Skeletal muscle satellite cell (primary cell): ENCODE measurements around the gene HES3.

Experiments used
- H3K27me3 ChIP-seq: 2 replicates; pipeline ENCODE4 v1.7.0; 2013; ENCODE audit warnings: low read length; ENCODE audit not compliant: control insufficient read depth, insufficient read depth
- H3K36me3 ChIP-seq: 2 replicates; pipeline ENCODE4 v1.7.0; 2013; ENCODE audit warnings: mild to moderate bottlenecking, control low read depth, low read length; ENCODE audit not compliant: insufficient read depth
- H3K4me1 ChIP-seq: 2 replicates; pipeline ENCODE4 v1.7.0; 2013; ENCODE audit warnings: low read length; ENCODE audit not compliant: control insufficient read depth, insufficient read depth
- H3K4me2 ChIP-seq: 2 replicates; pipeline ENCODE4 v1.7.0; 2013; ENCODE audit warnings: mild to moderate bottlenecking, low read length
- H3K4me3 ChIP-seq: 2 replicates; pipeline ENCODE4 v1.7.0; 2013; ENCODE audit warnings: low read length
- H3K9ac ChIP-seq: 2 replicates; pipeline ENCODE4 v1.7.0; 2013; ENCODE audit warnings: mild to moderate bottlenecking, low read depth, low read length, moderate library complexity
- H3K9me3 ChIP-seq: replicated peaks from 2 replicates; pipeline ENCODE4 v1.7.0; 2013; ENCODE audit warnings: mild to moderate bottlenecking, control low read depth, low read length

HES3 gene

GRCh38 chr1:6249739-6250689 is 6.0 kb downstream of the HES3 start:
- H3K4me2 ChIP-seq, result no peak overlapping the region
- peaks cover 12% of the 10 kb centered on the region for H3K4me1 ChIP-seq
- H3K27me3 ChIP-seq, result peaks cover 11% of the 10 kb centered on the region
- no peaks in the 10 kb centered on the region for H3K9me3 ChIP-seq
- no peaks in the 10 kb centered on the region for H3K36me3 ChIP-seq
- H3K9ac ChIP-seq, result no peak overlapping the region
- no peak overlapping the region for H3K4me3 ChIP-seq

- Histone ChIP-seq H3K4me1 (peaks cover 4% of the 10 kb centered on the region), H3K9me3 (no peaks in the 10 kb centered on the region), H3K36me3 (no peaks in the 10 kb centered on the region), H3K4me2 (no peak overlapping the region), H3K27me3 (peaks cover 8% of the 10 kb centered on the region), H3K4me3 (no peak overlapping the region), H3K9ac (no peak overlapping the region)
Measured at GRCh38 chr1:6251233-6251632, 7.3 kb downstream of the HES3 start.

DNA sequence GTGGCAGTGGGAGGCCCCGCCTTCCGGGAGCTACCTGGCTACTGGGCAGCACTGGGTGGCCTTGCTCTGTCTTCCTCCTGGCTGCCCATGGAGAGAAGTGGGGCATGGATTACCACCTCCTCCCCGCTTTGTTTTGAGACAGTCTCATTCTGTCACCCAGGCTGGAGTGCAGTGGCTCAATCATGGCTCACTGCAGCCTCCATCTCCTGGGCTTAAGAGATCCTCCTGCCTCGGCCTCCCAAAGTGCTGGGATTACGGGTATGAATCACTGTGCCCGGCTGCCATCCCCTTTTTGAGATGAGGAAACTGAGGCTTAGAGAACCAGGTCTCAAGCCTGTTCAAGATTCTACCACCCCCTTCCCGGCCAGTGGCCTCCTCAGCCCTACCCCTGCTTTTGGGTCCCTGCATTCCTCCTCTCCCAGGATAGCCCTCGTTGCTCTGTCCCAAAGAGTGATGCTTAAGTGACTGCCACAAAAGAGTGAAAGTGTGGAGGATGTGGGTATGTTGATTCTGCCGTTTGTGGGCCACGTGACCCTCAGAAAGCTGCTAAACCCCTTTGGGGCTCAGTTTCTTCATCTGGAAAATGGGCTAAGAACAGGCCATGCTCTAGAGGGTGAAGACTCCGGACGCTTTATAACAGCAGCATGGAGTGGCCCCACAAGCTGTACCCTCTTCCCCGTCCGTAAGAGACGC is 7.8 kb downstream of the HES3 start:
- H3K4me1 ChIP-seq, result peaks cover under 1% of the 10 kb centered on the region
- H3K4me2 ChIP-seq, result no peak overlapping the region
- H3K9ac ChIP-seq, result no peak overlapping the region
- H3K4me3 ChIP-seq, result no peak overlapping the region
- peaks cover 5% of the 10 kb centered on the region for H3K27me3 ChIP-seq
- no peaks in the 10 kb centered on the region for H3K36me3 ChIP-seq
- H3K9me3 ChIP-seq, result no peaks in the 10 kb centered on the region

GRCh38 chr1:6252374-6252710 is 8.4 kb downstream of the HES3 start:
- H3K4me2 ChIP-seq, result no peak overlapping the region
- H3K4me3 ChIP-seq, result no peak overlapping the region

GRCh38 chr1:6253380-6253779 is 9.4 kb downstream of the HES3 start:
- peaks cover 11% of the 10 kb centered on the region for H3K4me1 ChIP-seq

More at GRCh38 chr1:6252374-6252710, 8.4 kb downstream of the HES3 start:
- Histone ChIP-seq H3K4me1 (peaks cover 5% of the 10 kb centered on the region), H3K9me3 (no peaks in the 10 kb centered on the region), H3K9ac (no peak overlapping the region), H3K27me3 (peaks cover 5% of the 10 kb centered on the region), H3K36me3 (no peaks in the 10 kb centered on the region)

DNA sequence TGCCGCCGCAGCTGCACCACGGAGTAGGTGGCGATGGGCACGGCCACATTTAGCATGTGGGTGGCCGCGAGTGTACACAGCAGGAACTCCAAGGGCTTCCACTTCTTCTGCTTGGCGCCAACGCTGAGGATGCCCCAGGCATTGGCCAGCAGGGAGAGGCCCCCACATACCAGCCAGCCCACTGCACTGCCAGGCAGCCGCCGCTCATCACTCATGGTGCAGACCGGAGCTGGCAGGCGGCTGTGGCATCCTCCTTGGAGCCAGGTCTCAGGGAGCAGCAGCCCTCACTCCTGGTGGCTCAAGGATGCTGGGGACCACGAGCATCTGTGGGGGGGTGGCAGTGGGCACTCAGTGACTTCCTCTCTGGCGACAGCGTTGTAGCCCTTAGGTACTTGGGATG is 10.7 kb downstream of the HES3 start:
- Histone ChIP-seq H3K9ac (no peak overlapping the region), H3K4me1 (peaks cover 15% of the 10 kb centered on the region), H3K4me3 (no peak overlapping the region), H3K4me2 (no peak overlapping the region), H3K9me3 (no peaks in the 10 kb centered on the region), H3K36me3 (no peaks in the 10 kb centered on the region), H3K27me3 (peaks cover 5% of the 10 kb centered on the region)

More at GRCh38 chr1:6253380-6253779, 9.4 kb downstream of the HES3 start:
- Histone ChIP-seq H3K4me3 (no peak overlapping the region), H3K9ac (no peak overlapping the region), H3K27me3 (peaks cover 5% of the 10 kb centered on the region), H3K9me3 (no peaks in the 10 kb centered on the region), H3K4me2 (no peak overlapping the region), H3K36me3 (no peaks in the 10 kb centered on the region)

DNA sequence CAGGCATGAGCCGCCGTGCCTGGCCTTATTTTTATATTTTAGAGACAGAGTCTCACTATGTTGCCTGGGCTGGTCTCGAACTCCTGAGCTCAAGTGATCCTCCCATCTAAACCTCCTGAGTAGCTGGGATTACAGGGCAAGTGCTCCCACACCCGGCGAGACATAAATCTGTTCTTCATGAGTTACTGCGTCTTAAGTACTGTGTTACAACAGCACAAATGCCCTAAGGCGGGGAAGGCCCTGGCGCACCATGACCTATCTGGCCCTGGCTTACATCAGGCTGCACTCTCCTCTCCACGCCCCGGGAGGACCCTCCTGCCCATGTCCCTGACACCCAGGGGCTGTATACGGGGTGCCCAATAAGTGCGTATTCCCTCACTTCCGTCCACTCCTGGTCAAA is 12.7 kb downstream of the HES3 start:
- Histone ChIP-seq H3K4me3 (no peak overlapping the region), H3K36me3 (no peaks in the 10 kb centered on the region), H3K4me1 (peaks cover 23% of the 10 kb centered on the region), H3K9me3 (no peaks in the 10 kb centered on the region), H3K4me2 (no peak overlapping the region), H3K27me3 (no peaks in the 10 kb centered on the region), H3K9ac (no peak overlapping the region)

- no peaks in the 10 kb centered on the region for H3K36me3 ChIP-seq
- no peak overlapping the region for H3K9ac ChIP-seq
- H3K27me3 ChIP-seq, result no peaks in the 10 kb centered on the region
- H3K4me2 ChIP-seq, result peak overlapping the region; percentile 24
- H3K9me3 ChIP-seq, result no peaks in the 10 kb centered on the region
- peaks cover 32% of the 10 kb centered on the region for H3K4me1 ChIP-seq
- H3K4me3 ChIP-seq, result no peak overlapping the region
Measured at GRCh38 chr1:6257541-6258069, 13.6 kb downstream of the HES3 start.

DNA sequence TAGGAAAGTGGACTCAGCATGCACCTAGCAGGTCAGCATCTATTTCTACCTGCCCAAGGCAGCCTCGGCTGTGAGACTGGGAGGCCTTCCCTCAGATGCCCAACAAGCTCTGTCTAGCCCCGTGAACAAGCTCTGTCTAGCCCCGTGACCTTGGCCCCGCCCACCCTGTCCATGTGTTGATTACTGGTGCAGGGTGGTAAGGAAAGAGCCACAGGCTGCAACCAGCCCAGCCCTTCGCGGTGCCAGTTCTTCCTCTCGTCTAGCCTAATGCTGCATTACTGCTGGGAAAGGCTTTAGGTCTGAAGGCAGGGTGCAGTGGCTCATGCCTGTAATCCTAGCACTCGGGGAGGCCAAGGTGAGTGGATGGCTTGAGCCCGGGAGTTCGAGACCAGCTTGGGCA is 14.7 kb downstream of the HES3 start:
- H3K4me2 ChIP-seq, result no peak overlapping the region
- H3K4me3 ChIP-seq, result no peak overlapping the region
- no peaks in the 10 kb centered on the region for H3K9me3 ChIP-seq
- H3K36me3 ChIP-seq, result no peaks in the 10 kb centered on the region
- H3K27me3 ChIP-seq, result no peaks in the 10 kb centered on the region
- H3K9ac ChIP-seq, result no peak overlapping the region
- H3K4me1 ChIP-seq, result peaks cover 42% of the 10 kb centered on the region

DNA sequence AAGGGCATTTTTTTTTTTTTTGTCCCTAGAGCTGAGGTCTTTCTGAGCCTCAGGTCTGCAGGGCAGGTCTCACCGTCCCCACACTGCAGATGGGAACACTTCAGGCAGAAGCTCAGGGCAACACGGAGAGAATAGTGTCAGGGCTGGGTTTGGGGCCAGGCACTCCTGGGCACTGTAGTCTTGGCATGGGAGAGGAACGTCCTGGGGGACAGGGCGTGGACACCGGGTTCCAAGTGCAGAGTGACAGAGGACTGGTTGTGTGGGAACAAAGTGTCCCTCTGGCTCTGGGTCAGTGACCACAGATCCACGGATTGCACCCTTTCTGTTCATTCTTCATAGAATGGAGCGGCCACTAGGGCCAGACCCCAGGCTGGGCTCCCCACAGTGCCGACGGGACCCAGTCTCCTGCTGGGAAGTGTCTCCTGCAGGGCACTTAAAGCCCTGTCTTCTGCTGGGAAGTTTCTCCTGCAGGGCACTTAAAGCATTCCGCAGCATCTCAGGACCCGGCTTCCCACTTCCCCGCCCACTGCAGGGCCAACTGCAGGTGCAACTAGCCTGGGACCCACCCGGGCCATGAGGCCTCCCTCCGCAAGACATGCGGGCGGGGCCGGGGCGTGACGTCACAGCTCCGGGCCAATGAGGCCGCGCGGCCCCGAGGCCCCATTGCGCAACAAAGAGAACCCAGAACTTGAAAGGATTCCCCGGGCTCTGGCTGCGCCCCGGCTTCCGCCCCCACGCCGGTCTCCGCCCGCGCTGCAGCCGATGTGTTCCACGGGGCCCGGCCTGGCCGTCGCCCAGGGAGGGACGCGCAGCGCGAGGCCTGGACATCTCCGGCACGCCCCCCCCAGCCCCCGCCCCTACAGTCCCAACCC is 15.7 kb downstream of the HES3 start:
- H3K9me3 ChIP-seq, result no peaks in the 10 kb centered on the region
- peak overlapping the region; percentile 86 for H3K4me2 ChIP-seq
- peak overlapping the region; percentile 70 for H3K4me3 ChIP-seq
- H3K36me3 ChIP-seq, result no peaks in the 10 kb centered on the region
- peaks cover 46% of the 10 kb centered on the region for H3K4me1 ChIP-seq
- no peaks in the 10 kb centered on the region for H3K27me3 ChIP-seq
- H3K9ac ChIP-seq, result no peak overlapping the region

DNA sequence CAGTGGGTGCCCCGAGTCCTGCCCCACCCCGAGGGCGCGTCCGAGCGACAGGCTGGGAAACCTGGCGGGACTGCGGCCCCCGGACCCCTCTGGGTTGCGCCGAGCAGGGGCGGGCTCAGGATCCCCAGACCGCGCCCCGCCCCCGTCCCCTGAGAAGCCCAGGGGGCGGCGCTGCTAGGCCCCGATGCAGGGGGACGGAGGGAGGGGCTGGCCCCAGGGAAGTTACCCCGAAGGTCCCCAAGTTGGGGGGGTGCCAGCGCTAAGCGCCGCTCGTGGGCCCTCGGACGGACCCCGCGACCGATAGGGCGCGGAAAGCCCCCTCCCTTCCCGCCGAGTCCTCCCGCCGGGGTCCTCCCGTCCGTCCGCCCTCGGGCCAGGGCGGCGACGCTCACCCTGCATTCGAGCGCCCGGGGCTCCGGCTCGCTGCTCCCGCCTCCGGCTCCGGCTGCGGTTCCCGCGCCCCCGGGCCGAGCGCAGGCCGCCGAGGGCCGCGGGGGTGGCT is 16.5 kb downstream of the HES3 start:
- Histone ChIP-seq H3K9me3 (no peaks in the 10 kb centered on the region), H3K27me3 (no peaks in the 10 kb centered on the region), H3K4me3 (peak overlapping the region; percentile 70), H3K4me1 (peaks cover 46% of the 10 kb centered on the region), H3K36me3 (no peaks in the 10 kb centered on the region), H3K9ac (peak overlapping the region; percentile 63), H3K4me2 (peak overlapping the region; percentile 86)
